K562 (cell line): ENCODE results near the gene BTBD17. TPM values are rescaled to one million over a fixed set of nuclear protein-coding genes. Genes with fewer than 3 reads are reported as not detected.

Experiments
- polyA plus RNA-seq, 8 experiments: library from polyadenylated mRNA; depleted of rRNA in 4 of 8; stranded (reverse) in 5 of 8; unstranded in 3 of 8; fragments of >200 nt; fragmentation: Nextera tagmentation in 2 of 8; fragmentation: Illumina TruSeq in 1 of 8; extraction: Ambion mirVana in 2 of 8; extraction: Trizol in 1 of 8; gene quantifications; 2 replicates each; pipeline versions ENCODE4 v1.2.1 to v1.2.3, GENCODE V29; 2011 to 2014; ENCODE audit warnings: inconsistent platforms in 1 of 8, missing spikeins in 1 of 8
- total RNA-seq, 7 experiments: library from RNA; depleted of rRNA in 6 of 7; stranded (reverse); fragments of >200 nt in 6 of 7; fragmentation: Illumina TruSeq in 2 of 7; extraction: Trizol in 2 of 7; gene quantifications; 2 replicates each; pipeline versions ENCODE4 v1.2.1 to v1.2.3, GENCODE V29; 2011 to 2021; ENCODE audit warnings: low replicate concordance in 1 of 7

Gene BTBD17
- total and polyA plus RNA-seq, 9 of the 15 experiments (the other 6 are each of a cell fraction or from before 2014, with no cell fraction given) = not detected

Other genes starting within 250 kb of the BTBD17 start
Only the 7 nearest of the 11 such genes appear.
- 2,881 and 3,864 TPM in 2 replicates for gene RPL38, start 158.2 kb downstream of the BTBD17 start, total RNA-seq (2014; rRNA removed)
- gene RPL38, start 158.2 kb downstream of the BTBD17 start, total RNA-seq (2014; rRNA removed; fragmentation: Illumina TruSeq; extraction: Trizol) = 1,940 and 1,970 TPM in 2 replicates
- 2,305 and 2,457 TPM in 2 replicates for gene RPL38, start 158.2 kb downstream of the BTBD17 start, total RNA-seq (2015; rRNA removed; fragmentation: Illumina TruSeq; extraction: Trizol)
- gene RPL38, start 158.2 kb downstream of the BTBD17 start, total RNA-seq (2021) = 1,177 and 1,224 TPM in 2 replicates
- gene RPL38, start 158.2 kb downstream of the BTBD17 start, polyA plus RNA-seq (2011; rRNA removed) = 1,194 and 1,318 TPM in 2 replicates
- 1,709 and 2,292 TPM in 2 replicates for gene RPL38, start 158.2 kb downstream of the BTBD17 start, polyA plus RNA-seq (2014; fragmentation: Illumina TruSeq; extraction: Trizol)
- gene RPL38, start 158.2 kb downstream of the BTBD17 start, polyA plus RNA-seq (2014; fragmentation: Nextera tagmentation; extraction: Ambion mirVana) = 1,000 to 10,000 TPM; 1,939 to 2,988 TPM
- gene RPL38, start 158.2 kb downstream of the BTBD17 start, polyA plus RNA-seq (2014; rRNA removed) = 1,879 and 3,414 TPM in 2 replicates
- gene TTYH2, start 148.3 kb downstream of the BTBD17 start, total RNA-seq (2014; rRNA removed) = 1.1 and 1.8 TPM in 2 replicates
- gene TTYH2, start 148.3 kb downstream of the BTBD17 start, total RNA-seq (2014; rRNA removed; fragmentation: Illumina TruSeq; extraction: Trizol) = 0.57 and 0.76 TPM in 2 replicates
- 0.91 and 1.2 TPM in 2 replicates for gene TTYH2, start 148.3 kb downstream of the BTBD17 start, total RNA-seq (2015; rRNA removed; fragmentation: Illumina TruSeq; extraction: Trizol)
- gene TTYH2, start 148.3 kb downstream of the BTBD17 start, total RNA-seq (2021) = 1.1 and 1.6 TPM in 2 replicates
- 2.0 and 5.3 TPM in 2 replicates for gene TTYH2, start 148.3 kb downstream of the BTBD17 start, polyA plus RNA-seq (2011; rRNA removed)
- 1.1 and 1.2 TPM in 2 replicates for gene TTYH2, start 148.3 kb downstream of the BTBD17 start, polyA plus RNA-seq (2014; fragmentation: Illumina TruSeq; extraction: Trizol)
- gene TTYH2, start 148.3 kb downstream of the BTBD17 start, polyA plus RNA-seq (2014; fragmentation: Nextera tagmentation; extraction: Ambion mirVana) = under 1 TPM; 0.03 to 0.10 TPM
- 0.86 and 2.0 TPM in 2 replicates for gene TTYH2, start 148.3 kb downstream of the BTBD17 start, polyA plus RNA-seq (2014; rRNA removed)
- not detected in 2 replicates for gene DNAI2, start 87.6 kb downstream of the BTBD17 start, total RNA-seq (2014; rRNA removed)
- gene DNAI2, start 87.6 kb downstream of the BTBD17 start, total RNA-seq (2014; rRNA removed; fragmentation: Illumina TruSeq; extraction: Trizol) = not detected in 2 replicates
- not detected in 2 replicates for gene DNAI2, start 87.6 kb downstream of the BTBD17 start, total RNA-seq (2015; rRNA removed; fragmentation: Illumina TruSeq; extraction: Trizol)
- gene DNAI2, start 87.6 kb downstream of the BTBD17 start, total RNA-seq (2021) = not detected in 2 replicates
- not detected in 2 replicates for gene DNAI2, start 87.6 kb downstream of the BTBD17 start, polyA plus RNA-seq (2011; rRNA removed)
- not detected in 2 replicates for gene DNAI2, start 87.6 kb downstream of the BTBD17 start, polyA plus RNA-seq (2014; fragmentation: Illumina TruSeq; extraction: Trizol)
- not detected for gene DNAI2, start 87.6 kb downstream of the BTBD17 start, polyA plus RNA-seq (2014; fragmentation: Nextera tagmentation; extraction: Ambion mirVana)
- gene DNAI2, start 87.6 kb downstream of the BTBD17 start, polyA plus RNA-seq (2014; rRNA removed) = not detected in 2 replicates
- gene KIF19, start 35.6 kb downstream of the BTBD17 start, total RNA-seq (2014; rRNA removed) = not detected in 2 replicates
- not detected in 2 replicates for gene KIF19, start 35.6 kb downstream of the BTBD17 start, total RNA-seq (2014; rRNA removed; fragmentation: Illumina TruSeq; extraction: Trizol)
- not detected in 2 replicates for gene KIF19, start 35.6 kb downstream of the BTBD17 start, total RNA-seq (2015; rRNA removed; fragmentation: Illumina TruSeq; extraction: Trizol)
- not detected in 2 replicates for gene KIF19, start 35.6 kb downstream of the BTBD17 start, total RNA-seq (2021)
- 0.10 and 0.19 TPM in 2 replicates for gene KIF19, start 35.6 kb downstream of the BTBD17 start, polyA plus RNA-seq (2011; rRNA removed)
- not detected in 2 replicates for gene KIF19, start 35.6 kb downstream of the BTBD17 start, polyA plus RNA-seq (2014; fragmentation: Illumina TruSeq; extraction: Trizol)
- not detected for gene KIF19, start 35.6 kb downstream of the BTBD17 start, polyA plus RNA-seq (2014; fragmentation: Nextera tagmentation; extraction: Ambion mirVana)
- gene KIF19, start 35.6 kb downstream of the BTBD17 start, polyA plus RNA-seq (2014; rRNA removed) = not detected in 2 replicates
- gene GPR142, start 5.6 kb upstream of the BTBD17 start, total RNA-seq (2014; rRNA removed) = not detected in 2 replicates
- gene GPR142, start 5.6 kb upstream of the BTBD17 start, total RNA-seq (2014; rRNA removed; fragmentation: Illumina TruSeq; extraction: Trizol) = not detected in 2 replicates
- not detected in 2 replicates for gene GPR142, start 5.6 kb upstream of the BTBD17 start, total RNA-seq (2015; rRNA removed; fragmentation: Illumina TruSeq; extraction: Trizol)
- not detected in 2 replicates for gene GPR142, start 5.6 kb upstream of the BTBD17 start, total RNA-seq (2021)
- gene GPR142, start 5.6 kb upstream of the BTBD17 start, polyA plus RNA-seq (2011; rRNA removed) = not detected in 2 replicates
- gene GPR142, start 5.6 kb upstream of the BTBD17 start, polyA plus RNA-seq (2014; fragmentation: Illumina TruSeq; extraction: Trizol) = not detected in 2 replicates
- not detected for gene GPR142, start 5.6 kb upstream of the BTBD17 start, polyA plus RNA-seq (2014; fragmentation: Nextera tagmentation; extraction: Ambion mirVana)
- gene GPR142, start 5.6 kb upstream of the BTBD17 start, polyA plus RNA-seq (2014; rRNA removed) = not detected in 2 replicates
- 6.5 and 7.6 TPM in 2 replicates for gene GPRC5C, start 70.2 kb upstream of the BTBD17 start, total RNA-seq (2014; rRNA removed)
- 1.1 and 1.6 TPM in 2 replicates for gene GPRC5C, start 70.2 kb upstream of the BTBD17 start, total RNA-seq (2014; rRNA removed; fragmentation: Illumina TruSeq; extraction: Trizol)
- 4.1 and 4.4 TPM in 2 replicates for gene GPRC5C, start 70.2 kb upstream of the BTBD17 start, total RNA-seq (2015; rRNA removed; fragmentation: Illumina TruSeq; extraction: Trizol)
- gene GPRC5C, start 70.2 kb upstream of the BTBD17 start, total RNA-seq (2021) = 6.4 and 7.8 TPM in 2 replicates
- gene GPRC5C, start 70.2 kb upstream of the BTBD17 start, polyA plus RNA-seq (2011; rRNA removed) = 9.0 and 85.5 TPM in 2 replicates
- gene GPRC5C, start 70.2 kb upstream of the BTBD17 start, polyA plus RNA-seq (2014; fragmentation: Illumina TruSeq; extraction: Trizol) = 2.1 and 4.1 TPM in 2 replicates
- gene GPRC5C, start 70.2 kb upstream of the BTBD17 start, polyA plus RNA-seq (2014; fragmentation: Nextera tagmentation; extraction: Ambion mirVana) = under 1 TPM; 0.28 to 0.41 TPM
- 5.9 and 9.6 TPM in 2 replicates for gene GPRC5C, start 70.2 kb upstream of the BTBD17 start, polyA plus RNA-seq (2014; rRNA removed)
- gene CD300A, start 104.8 kb upstream of the BTBD17 start, total RNA-seq (2014; rRNA removed) = 0.23 and 0.49 TPM in 2 replicates
- 0.22 and 0.29 TPM in 2 replicates for gene CD300A, start 104.8 kb upstream of the BTBD17 start, total RNA-seq (2014; rRNA removed; fragmentation: Illumina TruSeq; extraction: Trizol)
- 0.76 and 0.79 TPM in 2 replicates for gene CD300A, start 104.8 kb upstream of the BTBD17 start, total RNA-seq (2015; rRNA removed; fragmentation: Illumina TruSeq; extraction: Trizol)
- gene CD300A, start 104.8 kb upstream of the BTBD17 start, total RNA-seq (2021) = 0.36 and 0.44 TPM in 2 replicates
- gene CD300A, start 104.8 kb upstream of the BTBD17 start, polyA plus RNA-seq (2011; rRNA removed) = 1.7 and 19.7 TPM in 2 replicates
- gene CD300A, start 104.8 kb upstream of the BTBD17 start, polyA plus RNA-seq (2014; fragmentation: Illumina TruSeq; extraction: Trizol) = 0.39 and 0.50 TPM in 2 replicates
- under 1 TPM in 1 of 2 experiments, not detected in 1; 0.21 TPM for gene CD300A, start 104.8 kb upstream of the BTBD17 start, polyA plus RNA-seq (2014; fragmentation: Nextera tagmentation; extraction: Ambion mirVana)
- 0.26 and 0.50 TPM in 2 replicates for gene CD300A, start 104.8 kb upstream of the BTBD17 start, polyA plus RNA-seq (2014; rRNA removed)